Myocyte (in vitro differentiated cells): ENCODE measurements around the gene EXOC5. TPM values are rescaled to one million over a fixed set of nuclear protein-coding genes. Genes with fewer than 3 reads are reported as not detected.
A peak's percentile ranks its signal among the peaks of the same experiment; 100 is the strongest.

Experiments
- DNase-seq: peaks from one replicate; pipeline ENCODE4 v3.0.0-alpha.2; 2012; ENCODE audit warnings: low read depth
- total RNA-seq: library from RNA; depleted of rRNA; stranded (reverse); fragments of >200 nt; gene quantifications from 2 replicates; pipeline ENCODE4 v1.2.3, GENCODE V29; 2014

EXOC5 gene
- total RNA-seq, 1 donor from 2014 or later, result 85.4 TPM

DNA sequence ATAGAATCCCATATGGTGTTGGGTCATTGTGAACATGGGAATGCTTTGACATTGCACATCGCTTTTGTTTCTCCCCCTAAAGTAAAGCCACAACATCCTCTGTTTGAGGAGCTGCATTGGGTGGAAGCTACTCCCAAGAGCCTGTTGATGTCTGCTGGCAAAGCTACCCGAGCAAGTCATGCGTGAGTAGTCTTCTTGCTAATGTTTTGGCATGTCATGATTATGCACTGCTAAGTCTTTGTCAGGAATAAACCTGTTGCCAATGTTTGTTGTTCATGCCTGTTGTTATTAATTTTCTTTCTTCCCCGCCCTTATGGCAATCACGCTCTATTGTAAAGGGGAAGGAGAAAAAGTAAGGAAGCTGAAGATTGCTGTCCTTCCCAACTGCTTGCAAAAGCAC, 97.3 kb downstream of the EXOC5 start:
- no peak for DNase-seq

DNA sequence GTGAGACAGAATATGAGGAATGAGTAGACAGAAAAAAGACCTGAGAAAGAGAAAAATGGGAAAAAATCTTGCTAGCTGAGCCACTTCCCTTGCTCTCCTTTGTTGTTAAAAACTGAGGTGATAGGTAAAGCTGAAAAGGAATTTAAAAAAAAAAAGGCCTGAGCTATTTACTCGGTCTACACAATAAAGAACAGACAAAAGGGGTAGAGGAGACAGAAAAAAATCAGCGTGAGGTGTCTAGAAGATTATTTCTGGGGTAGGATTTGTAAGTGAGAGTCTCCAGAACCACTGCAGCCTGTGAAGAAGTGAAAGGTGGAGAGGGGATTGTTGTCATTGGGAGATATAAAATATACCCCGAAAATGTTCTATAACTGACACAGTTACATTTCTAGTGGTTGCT, 98.8 kb downstream of the EXOC5 start:
- DNase-seq, result no peak

DNA sequence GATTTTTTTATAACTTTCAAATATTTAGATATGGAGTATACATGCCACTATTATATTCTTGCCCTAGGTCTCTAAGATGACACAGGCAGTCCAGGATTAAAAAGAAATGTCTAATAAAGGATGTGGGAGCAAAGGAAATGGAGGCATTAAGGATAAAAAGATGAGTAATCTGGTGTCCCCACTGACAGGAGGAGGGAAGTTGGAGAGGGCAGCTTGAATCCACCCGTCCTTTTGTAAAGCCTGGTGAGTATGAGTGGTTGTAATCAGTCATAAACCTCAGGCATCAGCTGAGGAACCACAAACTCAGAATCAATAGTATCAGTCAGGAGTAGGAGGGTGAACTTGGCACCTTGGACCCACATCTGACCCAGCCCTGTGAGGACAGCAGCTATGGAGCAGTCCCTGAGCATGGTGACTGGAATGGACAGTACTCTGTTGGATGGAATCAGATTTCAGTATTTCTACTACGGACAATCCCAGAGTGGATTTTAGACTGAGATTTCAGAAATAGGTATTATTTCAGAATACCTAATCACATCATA, 100.5 kb downstream of the EXOC5 start:
- DNase-seq, result peak; percentile 2

DNA sequence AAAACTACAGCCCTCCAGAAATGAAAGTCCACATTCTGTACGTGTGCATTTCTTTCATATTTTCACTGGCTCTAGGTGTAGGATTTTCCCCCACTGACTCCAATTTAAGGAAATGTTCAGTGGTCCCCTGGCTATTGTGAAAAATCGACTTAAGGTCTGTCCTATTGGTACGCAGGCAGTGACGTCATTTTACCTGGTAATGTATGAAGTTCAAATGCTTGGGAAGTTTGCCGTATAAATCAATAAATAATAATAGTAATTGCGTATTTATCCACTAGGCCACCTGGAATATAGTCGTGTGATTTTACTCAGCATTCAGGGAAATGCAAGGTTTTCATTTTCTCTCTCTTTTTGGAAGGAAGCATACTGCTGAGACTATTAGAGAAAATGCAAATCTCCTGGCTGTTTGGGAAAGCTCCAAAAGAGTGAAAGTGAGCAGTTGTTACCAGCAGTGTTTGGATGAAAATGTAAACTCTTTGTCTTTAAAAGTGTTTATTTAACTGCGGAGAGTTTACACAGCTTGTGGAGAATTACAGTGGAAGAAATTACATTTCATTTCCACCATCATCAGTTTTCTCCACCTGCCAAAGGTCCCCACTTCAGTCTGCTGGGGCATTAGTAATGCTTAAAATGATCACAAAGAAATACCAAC, 107.0 kb downstream of the EXOC5 start:
- no peak for DNase-seq

DNA sequence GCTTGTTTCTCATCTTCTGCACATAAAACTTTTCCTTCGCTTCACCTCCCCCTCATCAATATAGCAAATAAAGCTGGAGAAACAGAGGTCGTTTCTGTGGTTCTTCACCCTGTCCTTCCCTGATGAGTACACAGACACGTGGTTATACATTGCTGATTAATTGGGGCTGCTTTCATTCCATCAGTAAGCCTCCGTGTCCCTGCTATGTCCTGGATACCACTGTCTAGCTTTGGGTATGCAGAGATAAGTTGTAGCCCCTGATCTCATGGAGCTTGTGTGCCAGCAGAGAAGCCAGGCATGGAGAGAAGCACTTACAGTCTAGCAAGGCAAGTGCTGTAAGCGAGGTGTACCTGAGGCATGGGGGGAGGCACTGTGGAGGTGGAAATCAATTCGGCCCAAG, 108.4 kb downstream of the EXOC5 start:
- no peak for DNase-seq

DNA sequence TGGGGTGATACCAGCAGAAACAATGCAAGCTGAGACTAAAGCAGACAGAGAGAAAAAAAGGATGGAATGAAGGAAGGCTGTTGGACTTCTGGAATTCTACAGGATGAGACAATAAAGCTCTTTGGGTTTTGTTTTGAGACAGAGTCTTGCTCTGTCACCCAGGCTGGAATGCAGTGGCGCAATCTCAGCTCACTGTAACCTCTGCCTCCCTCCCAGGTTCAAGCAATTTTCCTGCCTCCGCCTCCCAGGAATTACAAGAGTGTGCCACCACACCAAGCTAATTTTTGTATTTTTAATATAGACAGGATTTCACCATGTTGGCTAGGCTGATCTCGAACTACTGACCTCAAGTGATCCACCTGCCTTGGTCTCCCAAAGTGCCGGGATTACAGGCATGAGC, 115.4 kb downstream of the EXOC5 start:
- no peak for DNase-seq

Other genes with a start within 250 kb of the EXOC5 start
- 26.2 and 31.7 TPM in 2 replicates for gene AP5M1, start 66 bp upstream of the EXOC5 start, total RNA-seq
- gene NAA30, start 121.7 kb upstream of the EXOC5 start, total RNA-seq, result 29.7 and 54.4 TPM in 2 replicates
- not detected in 2 replicates for gene CCDC198, start 225.0 kb upstream of the EXOC5 start, total RNA-seq